ENCODE results near the gene RMDN2.

Gene RMDN2

DNA sequence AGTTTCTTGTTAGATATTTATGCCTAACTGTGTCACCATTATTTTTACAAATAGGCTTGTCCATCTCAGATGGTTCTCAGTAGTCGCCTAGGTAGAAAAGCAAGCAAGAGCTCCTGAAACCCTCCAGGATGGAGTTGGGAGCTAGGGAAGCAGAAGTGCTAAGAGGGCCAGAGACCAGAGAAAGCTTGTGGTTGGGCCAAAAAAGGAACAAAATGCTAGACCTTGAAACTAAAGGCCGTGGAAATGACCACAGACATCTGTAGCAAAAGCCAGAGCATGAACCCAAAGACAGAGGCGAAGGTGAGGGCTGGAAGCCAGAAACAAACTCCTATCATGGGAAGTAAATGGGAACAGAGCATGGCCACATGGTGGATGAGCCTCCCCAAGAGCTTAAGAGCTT is 29.9 kb upstream of the RMDN2 start:
- H4K20me1 ChIP-seq = no peaks in the 10 kb centered on the region
- H3K4me3 ChIP-seq = no peak overlapping the region
- H3K27ac ChIP-seq = no peak overlapping the region
- no peak for TF ChIP-seq Cebpa-rat (IDR thresholded peaks at IDR 0.05)
- H3K4me1 ChIP-seq = peaks cover 31% of the 10 kb centered on the region
- H3K9ac ChIP-seq = no peak overlapping the region
- H3K36me3 ChIP-seq = no peaks in the 10 kb centered on the region
- no peaks in the 10 kb centered on the region for H3K27me3 ChIP-seq
- no peak overlapping the region for H3K4me2 ChIP-seq
- H3K9me3 ChIP-seq = peaks cover under 1% of the 10 kb centered on the region; the same call in 1 of the 2 replicates

- H3K4me2 ChIP-seq = no peak overlapping the region
- H3K9ac ChIP-seq = no peak overlapping the region
- no peaks in the 10 kb centered on the region for H3K36me3 ChIP-seq
- H3K9me3 ChIP-seq = peaks cover 10% of the 10 kb centered on the region
- H3K4me1 ChIP-seq = peaks cover 28% of the 10 kb centered on the region
- H4K20me1 ChIP-seq = no peaks in the 10 kb centered on the region
- no peak for TF ChIP-seq Cebpa-rat (IDR thresholded peaks at IDR 0.05)
- H3K27ac ChIP-seq = no peak overlapping the region
- H3K27me3 ChIP-seq = no peaks in the 10 kb centered on the region
- H3K4me3 ChIP-seq = no peak overlapping the region
Observed at GRCh38 chr2:37896319-37896718, 28.8 kb upstream of the RMDN2 start.

GRCh38 chr2:37897511-37897910 is 27.6 kb upstream of the RMDN2 start:
- Histone ChIP-seq H3K9me3 (peaks cover 10% of the 10 kb centered on the region), H3K4me1 (peaks cover 16% of the 10 kb centered on the region), H3K9ac (no peak overlapping the region), H3K36me3 (no peaks in the 10 kb centered on the region), H3K27ac (no peak overlapping the region), H4K20me1 (no peaks in the 10 kb centered on the region), H3K4me3 (no peak overlapping the region), H3K4me2 (no peak overlapping the region), H3K27me3 (no peaks in the 10 kb centered on the region)
- no peak for TF ChIP-seq Cebpa-rat (IDR thresholded peaks at IDR 0.05)

- TF ChIP-seq Cebpa-rat (IDR thresholded peaks at IDR 0.05) = no peak
Observed at GRCh38 chr2:37898448-37898847, 26.6 kb upstream of the RMDN2 start.

DNA sequence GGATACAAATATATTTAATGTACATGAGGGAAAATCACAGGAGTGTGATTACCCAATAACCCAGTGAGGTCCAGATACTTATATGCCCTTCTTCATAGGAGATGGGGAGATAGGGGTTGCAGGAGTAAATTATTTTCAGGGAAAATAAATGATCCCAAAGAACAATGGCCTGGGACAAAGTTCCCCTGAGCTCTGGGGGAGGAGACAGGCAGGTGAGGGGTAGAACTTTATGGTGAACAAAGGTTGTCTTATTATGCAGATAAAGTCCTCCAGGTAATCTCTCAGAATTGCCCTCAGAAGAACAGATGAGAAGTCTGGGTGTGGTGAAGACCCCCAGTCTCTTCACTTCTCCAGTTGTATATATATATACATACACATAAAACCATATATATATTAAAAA is 22.1 kb upstream of the RMDN2 start:
- TF ChIP-seq Cebpa-rat (IDR thresholded peaks at IDR 0.05) = no peak
- Histone ChIP-seq H4K20me1 (no peaks in the 10 kb centered on the region), H3K27ac (no peak overlapping the region), H3K9ac (no peak overlapping the region), H3K4me1 (no peaks in the 10 kb centered on the region), H3K9me3 (peaks cover 10% of the 10 kb centered on the region), H3K4me3 (no peak overlapping the region), H3K36me3 (no peaks in the 10 kb centered on the region), H3K27me3 (no peaks in the 10 kb centered on the region), H3K4me2 (no peak overlapping the region)

More at GRCh38 chr2:37898448-37898847, 26.6 kb upstream of the RMDN2 start:
- H3K4me2 ChIP-seq = no peak overlapping the region
- peaks cover 10% of the 10 kb centered on the region for H3K9me3 ChIP-seq
- no peak overlapping the region for H3K27ac ChIP-seq
- no peak overlapping the region for H3K9ac ChIP-seq
- H3K27me3 ChIP-seq = no peaks in the 10 kb centered on the region
- H4K20me1 ChIP-seq = no peaks in the 10 kb centered on the region
- H3K4me1 ChIP-seq = peaks cover 6% of the 10 kb centered on the region
- H3K36me3 ChIP-seq = no peaks in the 10 kb centered on the region
- H3K4me3 ChIP-seq = no peak overlapping the region

DNA sequence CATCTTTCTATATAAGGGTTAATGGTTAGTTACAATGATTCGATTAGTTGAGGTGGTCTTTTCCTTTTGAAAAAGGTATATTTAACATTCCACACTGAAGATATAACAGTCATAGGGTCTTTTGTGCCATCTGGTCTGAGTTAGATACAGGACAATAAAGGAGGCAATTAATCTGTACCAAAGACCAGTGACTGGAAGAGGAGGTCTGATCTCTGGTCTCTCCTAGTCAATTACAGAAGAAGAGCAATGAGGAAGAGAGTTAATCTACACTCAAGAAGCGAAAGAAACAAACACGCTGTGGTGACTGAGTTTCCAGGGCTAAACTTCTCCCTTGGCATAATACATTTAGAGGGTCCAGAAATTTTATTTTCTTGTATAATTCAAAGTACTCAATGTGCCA is 20.7 kb upstream of the RMDN2 start:
- no peak overlapping the region for H3K9ac ChIP-seq
- no peaks in the 10 kb centered on the region for H3K4me1 ChIP-seq
- H3K27me3 ChIP-seq = no peaks in the 10 kb centered on the region
- no peak overlapping the region for H3K4me3 ChIP-seq
- no peaks in the 10 kb centered on the region for H3K36me3 ChIP-seq
- H4K20me1 ChIP-seq = no peaks in the 10 kb centered on the region
- H3K27ac ChIP-seq = no peak overlapping the region
- H3K9me3 ChIP-seq = peaks cover 10% of the 10 kb centered on the region
- TF ChIP-seq Cebpa-rat (IDR thresholded peaks at IDR 0.05) = no peak
- H3K4me2 ChIP-seq = no peak overlapping the region

DNA sequence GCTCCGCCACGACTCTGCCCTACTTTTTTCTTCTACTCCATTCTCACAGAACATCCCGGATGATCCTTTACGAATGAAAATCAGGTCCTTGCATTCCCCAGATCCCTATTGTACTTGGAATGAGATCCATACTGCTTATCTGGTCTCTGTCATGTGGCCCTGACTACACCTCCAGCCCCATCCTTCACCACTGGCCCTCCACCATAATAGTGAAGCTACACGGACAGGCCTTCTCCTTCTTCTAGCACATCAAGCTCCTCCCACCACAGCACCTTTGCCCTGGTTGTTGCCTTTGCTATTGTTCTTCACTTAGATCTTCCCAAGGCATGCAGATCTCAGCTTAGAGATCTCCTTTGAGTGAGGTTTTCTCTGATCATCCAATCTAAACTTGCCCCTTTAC is 20.1 kb upstream of the RMDN2 start:
- no peak overlapping the region for H3K4me2 ChIP-seq
- H3K36me3 ChIP-seq = no peaks in the 10 kb centered on the region
- no peaks in the 10 kb centered on the region for H4K20me1 ChIP-seq
- H3K27ac ChIP-seq = no peak overlapping the region
- no peaks in the 10 kb centered on the region for H3K4me1 ChIP-seq
- H3K27me3 ChIP-seq = no peaks in the 10 kb centered on the region
- no peak for TF ChIP-seq Cebpa-rat (IDR thresholded peaks at IDR 0.05)
- peaks cover 10% of the 10 kb centered on the region for H3K9me3 ChIP-seq
- no peak overlapping the region for H3K9ac ChIP-seq
- H3K4me3 ChIP-seq = no peak overlapping the region

- no peaks in the 10 kb centered on the region for H3K27me3 ChIP-seq
- no peak for TF ChIP-seq Cebpa-rat (IDR thresholded peaks at IDR 0.05)
- no peaks in the 10 kb centered on the region for H3K36me3 ChIP-seq
- no peaks in the 10 kb centered on the region for H3K9me3 ChIP-seq
- no peaks in the 10 kb centered on the region for H4K20me1 ChIP-seq
- H3K4me3 ChIP-seq = no peak overlapping the region
- no peak overlapping the region for H3K9ac ChIP-seq
- no peaks in the 10 kb centered on the region for H3K4me1 ChIP-seq
- H3K27ac ChIP-seq = no peak overlapping the region
- H3K4me2 ChIP-seq = no peak overlapping the region
Observed at GRCh38 chr2:37906131-37906530, 19.0 kb upstream of the RMDN2 start.

DNA sequence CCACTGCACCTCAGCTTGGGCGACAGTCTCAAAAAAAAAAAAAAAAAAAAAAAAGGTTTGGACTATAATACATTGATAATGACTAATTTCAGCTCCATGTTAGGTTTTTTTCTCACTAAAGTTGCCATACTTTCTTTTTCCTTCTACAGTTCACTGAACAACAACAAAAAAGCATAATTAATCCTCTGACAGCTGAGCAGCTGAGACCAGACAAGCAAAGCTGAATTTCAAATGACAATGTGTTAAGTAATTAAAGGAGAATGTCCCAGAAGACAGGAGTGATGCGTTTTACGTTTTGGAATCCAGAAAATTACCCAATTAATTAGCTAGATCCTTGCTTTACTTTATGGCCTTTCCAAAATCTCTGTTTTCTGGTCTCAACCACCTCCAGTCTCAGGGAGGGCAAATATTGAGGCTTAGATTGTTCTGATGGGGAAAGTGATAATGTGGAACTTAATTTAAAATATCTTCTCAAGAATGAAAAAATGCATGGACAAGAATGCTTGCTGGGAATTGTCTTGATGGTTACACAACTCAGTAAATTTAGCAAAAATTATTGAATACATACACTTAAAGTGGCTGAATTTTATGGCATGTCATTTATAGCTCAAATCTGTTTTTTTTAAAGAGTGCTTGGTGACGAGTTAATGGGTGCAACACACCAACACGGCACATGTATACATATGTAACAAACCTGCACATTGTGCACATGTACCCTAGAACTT is 17.4 kb upstream of the RMDN2 start:
- Histone ChIP-seq H4K20me1 (no peaks in the 10 kb centered on the region), H3K27me3 (no peaks in the 10 kb centered on the region), H3K4me1 (no peaks in the 10 kb centered on the region), H3K9ac (no peak overlapping the region), H3K36me3 (no peaks in the 10 kb centered on the region), H3K4me3 (no peak overlapping the region), H3K27ac (no peak overlapping the region), H3K4me2 (no peak overlapping the region), H3K9me3 (no peaks in the 10 kb centered on the region)
- TF ChIP-seq Cebpa-rat (IDR thresholded peaks at IDR 0.05) = no peak

DNA sequence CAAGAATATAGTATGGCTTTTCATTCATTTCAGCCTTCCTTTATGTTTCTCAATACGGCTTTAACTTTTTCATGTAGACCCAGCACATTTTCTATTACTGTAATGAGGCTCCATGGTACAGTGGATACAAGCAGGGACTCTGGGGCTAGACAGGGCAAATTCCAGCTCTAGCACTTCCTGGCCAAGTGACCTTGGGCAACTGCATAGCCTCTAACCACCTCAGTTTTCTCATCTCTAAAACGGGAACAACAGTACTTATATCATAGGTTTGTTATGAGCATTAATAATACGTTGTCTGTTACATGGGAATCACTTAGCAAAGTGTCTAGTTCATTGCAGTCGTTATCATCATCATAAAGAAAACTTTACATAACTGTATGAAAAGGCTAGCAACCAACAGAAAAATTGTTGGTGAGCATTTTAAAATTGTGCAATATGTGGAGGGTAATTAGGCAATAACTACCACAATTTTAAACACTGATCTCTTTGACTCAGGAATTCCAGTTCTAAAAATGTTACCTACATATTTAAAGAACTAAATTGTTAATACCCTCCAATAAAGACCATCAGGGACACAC is 13.7 kb upstream of the RMDN2 start:
- Histone ChIP-seq H3K36me3 (no peaks in the 10 kb centered on the region), H4K20me1 (no peaks in the 10 kb centered on the region), H3K4me1 (no peaks in the 10 kb centered on the region), H3K4me2 (no peak overlapping the region), H3K4me3 (no peak overlapping the region), H3K27me3 (no peaks in the 10 kb centered on the region), H3K9me3 (no peaks in the 10 kb centered on the region), H3K9ac (no peak overlapping the region), H3K27ac (no peak overlapping the region)
- no peak for TF ChIP-seq Cebpa-rat (IDR thresholded peaks at IDR 0.05)

All from BLaER1 (cell line).